Esophagus muscularis mucosa (tissue), 4 donors: ENCODE results near the gene CMTM7. TPM values are rescaled to one million over a fixed set of nuclear protein-coding genes. Genes with fewer than 3 reads are reported as not detected.

Experiments
- DNase-seq: peaks from one replicate; pipeline ENCODE4 v3.0.0-alpha.2; 2017; ENCODE audit errors: extremely low spot score
- H3K27ac ChIP-seq, 4 donors: fragments of 200-600 bp; sonication (generic); replicated peaks in 1 of 4; 1 replicate in 3 of 4; 2 replicates in 1 of 4; pipeline ENCODE4 v1.5.1; 2016 to 2019; ENCODE audit warnings: mild to moderate bottlenecking in 1 of 4
- H3K27me3 ChIP-seq, 4 donors: fragments of 200-600 bp; sonication (generic); one replicate each; pipeline versions ENCODE4 v1.5.1 to v1.6.0; 2016 to 2019
- H3K36me3 ChIP-seq, 4 donors: fragments of 200-600 bp; sonication (generic); one replicate each; pipeline ENCODE4 v1.5.1; 2016 to 2019
- H3K4me1 ChIP-seq, 4 donors: fragments of 200-600 bp; sonication (generic); one replicate each; pipeline ENCODE4 v1.5.1; 2016 to 2019
- H3K4me3 ChIP-seq, 4 donors: fragments of 200-600 bp; sonication (generic); 1 replicate in 2 of 4; 2 replicates in 2 of 4; pipeline ENCODE4 v1.5.1; 2016 to 2019; ENCODE audit warnings: mild to moderate bottlenecking in 4 of 4, moderate library complexity in 1 of 4
- H3K9me3 ChIP-seq, 4 donors: fragments of 200-600 bp; sonication (generic); 1 replicate in 3 of 4; 2 replicates in 1 of 4; pipeline ENCODE4 v1.5.1; 2016 to 2019
- EP300 ChIP-seq: sonication (generic); formaldehyde crosslinking; IDR thresholded peaks from one replicate; pipeline ENCODE4 v1.6.1; 2017; ENCODE audit warnings: antibody characterized with exemption
- POLR2A ChIP-seq: fragments of 450-650 bp; IDR thresholded peaks from one replicate; pipeline ENCODE4 v1.6.1; 2017; ENCODE audit warnings: antibody characterized with exemption, moderate library complexity, mild to moderate bottlenecking, low read depth
- POLR2AphosphoS5 ChIP-seq, 2 donors: sonication (generic); formaldehyde crosslinking; IDR thresholded peaks; one replicate each; pipeline ENCODE4 v1.6.1; 2017; ENCODE audit warnings: antibody characterized with exemption in 2 of 2
- WGBS: methylation state at CpG from one replicate; pipeline ENCODE4 v1.1.5; 2018; 5-methylcytosine and 5-hydroxymethylcytosine counted together
- intact Hi-C: fragments of 100-400 bp; cut with DNase I; formaldehyde crosslinking; loops from one replicate; pipeline ENCODE4 v1.15.1; 2023
- total RNA-seq, 4 donors: library from RNA; depleted of rRNA; stranded (reverse); fragments of >200 nt; gene quantifications; one replicate each; pipeline versions ENCODE4 v1.1.0 to v1.2.1, GENCODE V29; 2016
- TF ChIP-seq, protein P1 (sequence below), 3 experiments: fragments of 200-600 bp in 2 of 3; fragments of 450-650 bp in 1 of 3; sonication (generic) in 2 of 3; IDR thresholded peaks; one replicate each; pipeline ENCODE4 v1.5.1; 2017 to 2019; ENCODE audit warnings: antibody characterized with exemption in 3 of 3, mild to moderate bottlenecking in 2 of 3, moderate library complexity in 1 of 3

CMTM7 gene
- total RNA-seq, 4 donors from 2014 or later: 8.2 to 10.8 (median 8.5) TPM

GRCh38 chr3:32410367-32411246 is 19.0 kb downstream of the CMTM7 start:
- H3K27me3 ChIP-seq: no peaks in the 10 kb centered on the region
- TF ChIP-seq POLR2A: no peak
- no peak for TF ChIP-seq EP300
- TF ChIP-seq, protein P1, sequence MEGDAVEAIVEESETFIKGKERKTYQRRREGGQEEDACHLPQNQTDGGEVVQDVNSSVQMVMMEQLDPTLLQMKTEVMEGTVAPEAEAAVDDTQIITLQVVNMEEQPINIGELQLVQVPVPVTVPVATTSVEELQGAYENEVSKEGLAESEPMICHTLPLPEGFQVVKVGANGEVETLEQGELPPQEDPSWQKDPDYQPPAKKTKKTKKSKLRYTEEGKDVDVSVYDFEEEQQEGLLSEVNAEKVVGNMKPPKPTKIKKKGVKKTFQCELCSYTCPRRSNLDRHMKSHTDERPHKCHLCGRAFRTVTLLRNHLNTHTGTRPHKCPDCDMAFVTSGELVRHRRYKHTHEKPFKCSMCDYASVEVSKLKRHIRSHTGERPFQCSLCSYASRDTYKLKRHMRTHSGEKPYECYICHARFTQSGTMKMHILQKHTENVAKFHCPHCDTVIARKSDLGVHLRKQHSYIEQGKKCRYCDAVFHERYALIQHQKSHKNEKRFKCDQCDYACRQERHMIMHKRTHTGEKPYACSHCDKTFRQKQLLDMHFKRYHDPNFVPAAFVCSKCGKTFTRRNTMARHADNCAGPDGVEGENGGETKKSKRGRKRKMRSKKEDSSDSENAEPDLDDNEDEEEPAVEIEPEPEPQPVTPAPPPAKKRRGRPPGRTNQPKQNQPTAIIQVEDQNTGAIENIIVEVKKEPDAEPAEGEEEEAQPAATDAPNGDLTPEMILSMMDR (IDR thresholded peaks at IDR 0.05): no peak
- TF ChIP-seq POLR2AphosphoS5 (IDR thresholded peaks at IDR 0.05): no peak
- H3K36me3 ChIP-seq: no peaks in the 10 kb centered on the region
- peaks cover 0 to 19% (median 3%) of the 10 kb centered on the region in 4 donors for H3K4me1 ChIP-seq
- no peak overlapping the region for H3K4me3 ChIP-seq
- no peaks in the 10 kb centered on the region for H3K9me3 ChIP-seq
- no peak overlapping the region for H3K27ac ChIP-seq
- DNase-seq: no peak
- intact Hi-C loops: no loop called here
- WGBS: 81% methylated on average over 10 of the region's 10 CpGs

- WGBS: 93% methylated on average over 5 of the region's 5 CpGs
Measured at GRCh38 chr3:32411442-32411841, 19.8 kb downstream of the CMTM7 start.

DNA sequence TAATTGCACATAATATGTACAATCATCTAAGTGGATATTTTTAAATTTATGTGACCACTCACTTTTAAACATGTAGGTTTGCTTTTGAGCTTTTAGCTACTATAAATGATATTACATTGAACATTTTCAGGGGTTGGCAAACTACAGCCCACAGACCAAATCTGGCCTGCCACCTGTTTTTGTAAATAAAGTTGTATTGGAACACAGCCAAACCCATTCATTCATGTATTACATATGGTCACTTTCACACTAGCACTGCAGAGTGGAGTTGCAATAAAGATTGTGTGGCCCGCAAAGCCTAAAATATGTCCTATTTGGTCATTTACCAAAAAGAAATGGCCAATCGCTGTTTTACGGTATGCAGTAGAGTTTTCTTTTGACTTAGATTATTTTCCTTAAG is 21.2 kb downstream of the CMTM7 start:
- Histone ChIP-seq H3K27me3 (no peaks in the 10 kb centered on the region), H3K9me3 (no peaks in the 10 kb centered on the region), H3K36me3 (no peaks in the 10 kb centered on the region), H3K27ac (no peak overlapping the region), H3K4me1 (peaks cover 0 to 19% (median 3%) of the 10 kb centered on the region in 4 donors), H3K4me3 (no peak overlapping the region)
- intact Hi-C loops: no loop called here
- WGBS: 98% methylated on average over 3 of the region's 3 CpGs
- DNase-seq: no peak
- TF ChIP-seq POLR2AphosphoS5 (IDR thresholded peaks at IDR 0.05) (no peak), EP300 (no peak), POLR2A (no peak)
- TF ChIP-seq, protein P1 (IDR thresholded peaks at IDR 0.05): no peak

More at GRCh38 chr3:32411442-32411841, 19.8 kb downstream of the CMTM7 start:
- Histone ChIP-seq H3K27me3 (no peaks in the 10 kb centered on the region), H3K27ac (no peak overlapping the region), H3K4me3 (no peak overlapping the region), H3K36me3 (no peaks in the 10 kb centered on the region), H3K4me1 (peaks cover 0 to 19% (median 3%) of the 10 kb centered on the region in 4 donors), H3K9me3 (no peaks in the 10 kb centered on the region)
- TF ChIP-seq POLR2AphosphoS5 (IDR thresholded peaks at IDR 0.05): no peak
- intact Hi-C loops: no loop called here
- DNase-seq: no peak

DNA sequence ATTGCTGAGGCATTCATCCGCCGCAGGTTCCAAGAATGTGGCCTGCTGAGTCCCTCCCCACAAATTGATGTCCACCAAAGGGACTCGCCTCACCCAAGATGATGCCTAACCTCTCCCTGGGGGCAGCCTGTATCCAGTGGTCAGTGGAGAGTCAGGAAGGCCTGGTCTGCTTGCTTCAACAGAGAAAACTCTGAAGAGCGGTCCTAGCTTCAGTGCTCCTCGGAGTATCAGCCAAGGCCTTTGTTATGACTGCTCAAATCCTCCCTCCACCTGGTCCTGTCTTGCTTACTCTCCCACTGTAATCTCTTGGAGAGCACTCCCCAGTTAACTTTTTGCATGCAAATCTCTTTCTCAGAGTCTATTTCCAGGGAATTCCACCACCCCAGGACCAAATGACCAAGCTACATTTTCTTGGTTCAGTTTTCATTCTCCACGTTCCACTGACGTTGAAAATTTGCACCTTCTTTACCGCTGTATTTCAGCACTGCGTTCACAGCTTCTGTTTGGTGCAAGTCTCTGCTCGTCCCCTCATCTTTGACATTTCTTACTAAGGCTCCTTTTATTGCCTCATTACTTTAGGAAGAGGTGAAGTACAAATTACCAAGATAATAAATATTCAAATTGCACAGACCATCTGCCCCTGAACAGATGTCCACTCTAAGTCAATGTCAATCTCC is 22.3 kb downstream of the CMTM7 start:
- TF ChIP-seq EP300 (no peak), POLR2AphosphoS5 (IDR thresholded peaks at IDR 0.05) (no peak), POLR2A (no peak)
- TF ChIP-seq, protein P1 (IDR thresholded peaks at IDR 0.05): no peak
- intact Hi-C loops: no loop called here
- no peaks in the 10 kb centered on the region for H3K9me3 ChIP-seq
- no peak overlapping the region for H3K27ac ChIP-seq
- no peak overlapping the region for H3K4me3 ChIP-seq
- no peak for DNase-seq
- H3K27me3 ChIP-seq: no peaks in the 10 kb centered on the region
- H3K36me3 ChIP-seq: no peaks in the 10 kb centered on the region
- peaks cover 0 to 19% (median 3%) of the 10 kb centered on the region in 4 donors for H3K4me1 ChIP-seq
- 93% methylated on average over 10 of the region's 10 CpGs for whole genome bisulfite sequencing

DNA sequence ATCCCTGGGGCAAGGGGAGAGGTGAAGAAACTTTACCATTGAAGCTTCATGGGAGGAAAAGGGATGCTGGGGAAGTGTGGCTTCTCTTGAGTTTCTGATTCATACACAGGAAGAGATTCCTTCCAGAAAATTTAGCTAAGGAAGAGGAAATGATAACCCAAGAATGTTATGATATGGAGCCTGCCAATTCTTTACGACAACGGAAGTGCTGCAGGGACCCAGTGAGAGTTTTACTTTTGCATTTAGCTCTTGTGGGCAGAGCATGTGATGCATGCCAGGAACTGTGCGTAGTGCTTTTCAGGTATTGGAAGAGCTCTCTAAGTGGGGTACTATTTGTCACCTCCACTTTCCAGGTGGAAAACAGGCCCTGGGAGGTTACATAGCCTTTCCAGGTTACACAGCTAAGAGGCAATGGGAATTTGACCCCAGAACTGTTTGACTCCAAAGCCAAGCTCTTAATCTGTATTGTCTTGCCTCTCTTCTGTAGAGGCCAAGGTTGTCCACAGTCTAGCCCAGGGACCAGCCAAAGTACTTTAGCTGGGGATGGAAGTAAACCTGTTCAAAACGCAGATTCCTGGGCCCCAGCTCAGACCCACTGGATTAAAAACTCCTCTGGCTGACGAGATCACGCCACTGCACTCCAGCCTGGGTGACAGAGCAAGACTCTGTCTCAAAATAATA is 23.0 kb downstream of the CMTM7 start:
- Histone ChIP-seq H3K9me3 (no peaks in the 10 kb centered on the region), H3K36me3 (no peaks in the 10 kb centered on the region), H3K4me3 (no peak overlapping the region), H3K4me1 (peaks cover under 1 to 20% (median 5%) of the 10 kb centered on the region in 4 donors), H3K27me3 (no peaks in the 10 kb centered on the region), H3K27ac (peak overlapping the region in 3 of 4 donors; percentile 5 to 65 (median 55))
- WGBS: 88% methylated on average over 5 of the region's 6 CpGs
- TF ChIP-seq EP300 (no peak), POLR2A (no peak), POLR2AphosphoS5 (IDR thresholded peaks at IDR 0.05) (peak; percentile 47 to 48)
- TF ChIP-seq, protein P1 (IDR thresholded peaks at IDR 0.05): no peak
- no peak for DNase-seq
- intact Hi-C loops: no loop called here
